Liver (tissue), 3 donors: Measurements from ENCODE around the gene ABCC9.

Source experiments
- ATF3 ChIP-seq: IDR thresholded peaks from 2 replicates; pipeline ENCODE4 v1.6.1; 2016; ENCODE audit warnings: antibody characterized with exemption
- CTCF ChIP-seq: fragments of 150-350 bp; IDR thresholded peaks from 2 replicates; pipeline ENCODE4 v1.5.1; 2017; ENCODE audit warnings: improper control_type of control experiment, low read depth, low read length; ENCODE audit not compliant: missing input control
- EGR1 ChIP-seq, 2 donors: IDR thresholded peaks; 2 replicates each; pipeline ENCODE4 v1.6.1; 2016 to 2018; ENCODE audit warnings: antibody characterized with exemption in 2 of 2, low read depth in 2 of 2
- FOXA1 ChIP-seq: IDR thresholded peaks from 2 replicates; pipeline ENCODE4 v1.6.1; 2016; ENCODE audit warnings: antibody characterized with exemption
- GABPA ChIP-seq, 2 donors: IDR thresholded peaks in 1 of 2; conservative IDR thresholded peaks in 1 of 2; 2 replicates each; pipeline ENCODE4 v1.6.1; 2016; ENCODE audit warnings: antibody characterized with exemption in 2 of 2, mild to moderate bottlenecking in 1 of 2, moderate library complexity in 1 of 2
- HNF4A ChIP-seq, 2 donors: conservative IDR thresholded peaks; 2 replicates each; pipeline ENCODE4 v1.6.1; 2016; ENCODE audit warnings: antibody characterized with exemption in 2 of 2, mild to moderate bottlenecking in 2 of 2
- JUND ChIP-seq, 2 donors: IDR thresholded peaks; 2 replicates each; pipeline ENCODE4 v1.6.1; 2016; ENCODE audit warnings: antibody characterized with exemption in 2 of 2
- MAX ChIP-seq: IDR thresholded peaks from 2 replicates; pipeline ENCODE4 v1.6.1; 2016; ENCODE audit warnings: antibody characterized with exemption
- REST ChIP-seq: IDR thresholded peaks from 2 replicates; pipeline ENCODE4 v1.6.1; 2016; ENCODE audit warnings: antibody characterized with exemption, mild to moderate bottlenecking
- SP1 ChIP-seq: IDR thresholded peaks from 2 replicates; pipeline ENCODE4 v1.6.1; 2018; ENCODE audit warnings: antibody characterized with exemption, mild to moderate bottlenecking
- YY1 ChIP-seq: IDR thresholded peaks from 2 replicates; pipeline ENCODE4 v1.6.1; 2016; ENCODE audit warnings: antibody characterized with exemption, mild to moderate bottlenecking
- ZBTB33 ChIP-seq: IDR thresholded peaks from 2 replicates; pipeline ENCODE4 v1.6.1; 2016; ENCODE audit warnings: antibody characterized with exemption
- donor health status: healthy.
- donor health status: healthy.

GRCh38 chr12:21766403-21766802 lies 174.8 kb downstream of the ABCC9 start:
- TF ChIP-seq CTCF = no peak
- no peak for TF ChIP-seq JUND (IDR thresholded peaks at IDR 0.05)
- TF ChIP-seq GABPA (IDR thresholded peaks at IDR 0.05 in 1 of 2, conservative IDR thresholded peaks at IDR 0.05 in 1 of 2) = no peak
- TF ChIP-seq REST = no peak
- no peak for TF ChIP-seq ATF3
- TF ChIP-seq SP1 = no peak
- TF ChIP-seq MAX = no peak
- TF ChIP-seq YY1 = no peak
- no peak for TF ChIP-seq HNF4A (conservative IDR thresholded peaks at IDR 0.05)
- no peak for TF ChIP-seq EGR1 (IDR thresholded peaks at IDR 0.05; ENCODE audit: low read depth in 2 of 2)
- TF ChIP-seq FOXA1 = no peak
- no peak for TF ChIP-seq ZBTB33
